HG03045 (cell line): ENCODE results near the gene GTF2IRD1.

Experiments used
- ATAC-seq: cut with Tn5 transposase; IDR thresholded peaks from one replicate; pipeline ENCODE4 v1.9.1; 2021; ENCODE audit warnings: mild to moderate bottlenecking, moderate library complexity; ENCODE audit not compliant: unreplicated experiment

The GTF2IRD1 gene

GRCh38 chr7:74583630-74584029 lies 129.9 kb downstream of the GTF2IRD1 start:
- ATAC-seq: no peak

GRCh38 chr7:74584160-74584954 lies 130.7 kb downstream of the GTF2IRD1 start:
- ATAC-seq: no peak

- no peak for ATAC-seq
Measured at GRCh38 chr7:74585844-74586243, 132.1 kb downstream of the GTF2IRD1 start.

GRCh38 chr7:74586258-74587175 lies 132.8 kb downstream of the GTF2IRD1 start:
- ATAC-seq: no peak

GRCh38 chr7:74587435-74588126 lies 133.9 kb downstream of the GTF2IRD1 start:
- ATAC-seq: peak; percentile 74

GRCh38 chr7:74590813-74591212 lies 137.1 kb downstream of the GTF2IRD1 start:
- ATAC-seq: no peak

GRCh38 chr7:74598558-74598957 lies 144.9 kb downstream of the GTF2IRD1 start:
- ATAC-seq: no peak

GRCh38 chr7:74599244-74599643 lies 145.5 kb downstream of the GTF2IRD1 start:
- no peak for ATAC-seq

GRCh38 chr7:74604326-74605020 lies 150.8 kb downstream of the GTF2IRD1 start:
- no peak for ATAC-seq

- no peak for ATAC-seq
Measured at GRCh38 chr7:74606101-74606908, 152.6 kb downstream of the GTF2IRD1 start.

GRCh38 chr7:74606909-74607510 lies 153.3 kb downstream of the GTF2IRD1 start:
- ATAC-seq: no peak

- no peak for ATAC-seq
Measured at GRCh38 chr7:74612015-74612829, 158.5 kb downstream of the GTF2IRD1 start.

- no peak for ATAC-seq
Measured at GRCh38 chr7:74615933-74616780, 162.5 kb downstream of the GTF2IRD1 start.

- ATAC-seq: no peak
Measured at GRCh38 chr7:74617180-74617744, 163.6 kb downstream of the GTF2IRD1 start.

GRCh38 chr7:74619235-74619860 lies 165.6 kb downstream of the GTF2IRD1 start:
- ATAC-seq: no peak

- no peak for ATAC-seq
Measured at GRCh38 chr7:74622228-74622749, 168.6 kb downstream of the GTF2IRD1 start.

- no peak for ATAC-seq
Measured at GRCh38 chr7:74623135-74623534, 169.4 kb downstream of the GTF2IRD1 start.
